Mesendoderm (in vitro differentiated cells): ENCODE data around the gene VPS37C.

Source experiments
- DNase-seq: peaks from one replicate; pipeline ENCODE4 v3.0.0; 2013
- H2AK5ac ChIP-seq: 2 replicates; pipeline ENCODE4 v1.6.1; 2013; ENCODE audit warnings: low read length, inconsistent platforms
- H2BK120ac ChIP-seq: 2 replicates; pipeline ENCODE4 v1.6.1; 2013; ENCODE audit warnings: low read depth, mild to moderate bottlenecking, low read length, moderate library complexity, mixed read lengths
- H2BK15ac ChIP-seq: replicated peaks from 2 replicates; pipeline ENCODE4 v1.6.1; 2013; ENCODE audit warnings: low read depth, mild to moderate bottlenecking, moderate library complexity
- H2BK5ac ChIP-seq: 2 replicates; pipeline ENCODE4 v1.6.1; 2013; ENCODE audit warnings: low read length, inconsistent platforms
- H3K18ac ChIP-seq: 2 replicates; pipeline ENCODE4 v1.6.1; 2013; ENCODE audit warnings: mild to moderate bottlenecking, low read length, mixed read lengths
- H3K23ac ChIP-seq: one replicate; pipeline ENCODE4 v1.6.1; 2013; ENCODE audit warnings: low read length
- H3K27ac ChIP-seq: 2 replicates; pipeline ENCODE4 v1.5.1; 2013; ENCODE audit warnings: low read depth, mild to moderate bottlenecking, inconsistent platforms, low read length, moderate library complexity
- H3K27me3 ChIP-seq: 2 replicates; pipeline ENCODE4 v1.6.1; 2013; ENCODE audit warnings: low read length, control low read depth, mild to moderate bottlenecking, inconsistent platforms; ENCODE audit not compliant: insufficient read depth, poor library complexity
- H3K36me3 ChIP-seq: 2 replicates; pipeline ENCODE4 v1.6.1; 2013; ENCODE audit warnings: low read length, inconsistent platforms; ENCODE audit not compliant: control insufficient read depth, insufficient read depth
- H3K4ac ChIP-seq: one replicate; pipeline ENCODE4 v1.6.1; 2013; ENCODE audit warnings: low read depth, mild to moderate bottlenecking, low read length, moderate library complexity
- H3K4me1 ChIP-seq: 2 replicates; pipeline ENCODE4 v1.6.1; 2013; ENCODE audit warnings: low read depth, low read length, inconsistent platforms; ENCODE audit not compliant: control insufficient read depth
- H3K4me2 ChIP-seq: 2 replicates; pipeline ENCODE4 v1.6.1; 2013; ENCODE audit warnings: low read length
- H3K4me3 ChIP-seq: 2 replicates; pipeline ENCODE4 v1.5.1; 2013; ENCODE audit warnings: mild to moderate bottlenecking, low read length
- H3K56ac ChIP-seq: one replicate; pipeline ENCODE4 v1.6.1; 2013; ENCODE audit warnings: low read length
- H3K79me1 ChIP-seq: 2 replicates; pipeline ENCODE4 v1.6.1; 2013; ENCODE audit warnings: low read length, inconsistent platforms
- H3K79me2 ChIP-seq: 2 replicates; pipeline ENCODE4 v1.6.1; 2013; ENCODE audit warnings: mild to moderate bottlenecking, low read length; ENCODE audit not compliant: control insufficient read depth, insufficient read depth
- H3K9ac ChIP-seq: 2 replicates; pipeline ENCODE4 v1.6.1; 2013; ENCODE audit warnings: low read length, inconsistent platforms
- H4K5ac ChIP-seq: one replicate; pipeline ENCODE4 v1.6.1; 2013; ENCODE audit warnings: low read length
- H4K8ac ChIP-seq: one replicate; pipeline ENCODE4 v1.6.1; 2013; ENCODE audit warnings: low read depth, mild to moderate bottlenecking, control low read depth, low read length, moderate library complexity
- WGBS: extraction: QIAGEN DNeasy Blood & Tissue Kit; methylation state at CpG from one replicate; pipeline ENCODE4 v1.1.7; 2013; ENCODE audit warnings: low lambda C conversion rate, missing lambda C conversion rate; ENCODE audit not compliant: insufficient coverage; ENCODE audit errors: extremely low coverage; 5-methylcytosine and 5-hydroxymethylcytosine counted together

Gene VPS37C

DNA sequence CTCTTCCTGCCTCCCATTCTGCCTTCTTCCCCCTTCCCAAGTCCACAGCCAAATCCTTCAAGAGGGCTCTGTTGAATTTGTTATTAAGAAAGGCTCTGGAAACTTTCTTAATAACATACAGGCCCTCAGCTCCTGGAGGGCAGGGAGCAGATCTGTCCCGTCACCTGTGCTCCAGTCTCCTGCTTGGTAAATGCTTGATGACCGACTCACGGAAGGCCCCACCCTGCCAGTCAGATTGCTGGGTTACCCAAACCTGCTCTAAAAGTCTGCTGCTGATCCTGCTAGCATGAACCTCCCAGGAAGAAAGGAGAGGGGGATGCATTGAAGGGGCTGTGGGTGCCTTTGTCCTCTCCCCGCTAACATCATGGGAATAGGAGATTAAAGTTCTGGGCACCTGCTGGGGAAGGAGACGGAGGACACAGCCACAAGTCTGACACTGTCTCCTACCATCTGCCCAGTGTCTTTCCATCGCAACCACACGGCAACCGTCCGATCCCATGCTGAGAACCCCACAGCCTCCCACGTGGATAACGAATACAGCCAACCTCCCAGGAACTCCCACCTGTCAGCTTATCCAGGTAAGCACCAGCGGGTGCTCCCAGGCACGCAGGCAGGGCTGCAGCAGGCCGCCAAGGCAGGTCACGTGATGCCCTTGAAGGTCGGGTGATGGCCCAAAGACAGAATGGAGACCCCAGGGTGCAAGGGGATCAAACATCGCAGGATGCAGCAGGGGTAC, 36.5 kb downstream of the VPS37C start:
- no CpG with 5 or more reads among the region's 17 CpGs for WGBS
- H2BK15ac ChIP-seq = no peak overlapping the region

GRCh38 chr11:61123775-61124571, 37.3 kb downstream of the VPS37C start:
- no peak overlapping the region for H2BK15ac ChIP-seq
- H2BK120ac ChIP-seq = no peak overlapping the region
- no peak overlapping the region for H3K4me3 ChIP-seq
- no peak overlapping the region for H3K9ac ChIP-seq
- H3K4ac ChIP-seq = no peak overlapping the region
- H3K4me2 ChIP-seq = no peak overlapping the region
- H3K18ac ChIP-seq = no peak overlapping the region
- no peak overlapping the region for H4K8ac ChIP-seq
- no peak overlapping the region for H3K27ac ChIP-seq
- H3K56ac ChIP-seq = no peak overlapping the region
- H3K79me1 ChIP-seq = no peaks in the 10 kb centered on the region
- no peak overlapping the region for H2AK5ac ChIP-seq
- no peak overlapping the region for H4K5ac ChIP-seq
- H3K4me1 ChIP-seq = no peaks in the 10 kb centered on the region
- no peaks in the 10 kb centered on the region for H3K27me3 ChIP-seq
- WGBS = no CpG with 5 or more reads among the region's 13 CpGs
- H2BK5ac ChIP-seq = no peak overlapping the region
- H3K36me3 ChIP-seq = no peaks in the 10 kb centered on the region
- DNase-seq = no peak
- H3K79me2 ChIP-seq = no peaks in the 10 kb centered on the region
- H3K23ac ChIP-seq = no peak overlapping the region

More for the DNA sequence above, 36.5 kb downstream of the VPS37C start:
- Histone ChIP-seq H3K23ac (no peak overlapping the region), H4K5ac (no peak overlapping the region), H3K27ac (no peak overlapping the region), H3K4me3 (no peak overlapping the region), H3K18ac (no peak overlapping the region), H2BK5ac (no peak overlapping the region), H3K56ac (no peak overlapping the region), H3K27me3 (no peaks in the 10 kb centered on the region), H2AK5ac (no peak overlapping the region), H3K4me2 (no peak overlapping the region), H2BK120ac (no peak overlapping the region), H3K36me3 (no peaks in the 10 kb centered on the region), H3K79me2 (no peaks in the 10 kb centered on the region), H3K79me1 (no peaks in the 10 kb centered on the region), H3K9ac (no peak overlapping the region), H3K4me1 (peaks cover 1% of the 10 kb centered on the region), H3K4ac (no peak overlapping the region), H4K8ac (no peak overlapping the region)
- no peak for DNase-seq

DNA sequence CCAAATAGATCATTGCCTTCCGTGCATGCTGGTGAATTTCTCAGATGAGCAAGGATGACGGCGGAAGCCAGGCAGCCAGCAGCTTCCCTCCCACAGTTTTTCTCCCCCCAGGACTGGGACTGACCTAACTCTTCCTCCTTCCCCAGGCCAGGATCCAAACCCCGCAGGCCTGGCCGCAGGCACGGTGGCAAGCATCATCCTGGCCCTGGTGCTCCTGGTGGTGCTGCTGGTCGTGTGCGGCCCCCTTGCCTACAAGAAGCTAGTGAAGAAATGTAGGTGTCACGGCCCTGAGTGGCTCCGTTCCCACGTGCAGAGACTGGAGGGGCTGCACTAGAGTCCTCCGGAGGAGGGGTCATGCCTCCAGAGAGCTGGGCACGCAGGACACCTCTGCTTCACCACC, 38.5 kb downstream of the VPS37C start:
- H3K18ac ChIP-seq = no peak overlapping the region
- no peak overlapping the region for H4K8ac ChIP-seq
- H2AK5ac ChIP-seq = no peak overlapping the region
- no peaks in the 10 kb centered on the region for H3K79me2 ChIP-seq
- H3K27me3 ChIP-seq = no peaks in the 10 kb centered on the region
- no peak overlapping the region for H2BK15ac ChIP-seq
- no peak overlapping the region for H4K5ac ChIP-seq
- no peak overlapping the region for H3K4me3 ChIP-seq
- no peak overlapping the region for H3K9ac ChIP-seq
- no peak overlapping the region for H2BK5ac ChIP-seq
- H2BK120ac ChIP-seq = no peak overlapping the region
- no peaks in the 10 kb centered on the region for H3K36me3 ChIP-seq
- WGBS = no CpG with 5 or more reads among the region's 13 CpGs
- H3K27ac ChIP-seq = no peak overlapping the region
- H3K4ac ChIP-seq = no peak overlapping the region
- H3K4me1 ChIP-seq = no peaks in the 10 kb centered on the region
- H3K23ac ChIP-seq = no peak overlapping the region
- no peak overlapping the region for H3K56ac ChIP-seq
- no peak overlapping the region for H3K4me2 ChIP-seq
- no peaks in the 10 kb centered on the region for H3K79me1 ChIP-seq
- no peak for DNase-seq

DNA sequence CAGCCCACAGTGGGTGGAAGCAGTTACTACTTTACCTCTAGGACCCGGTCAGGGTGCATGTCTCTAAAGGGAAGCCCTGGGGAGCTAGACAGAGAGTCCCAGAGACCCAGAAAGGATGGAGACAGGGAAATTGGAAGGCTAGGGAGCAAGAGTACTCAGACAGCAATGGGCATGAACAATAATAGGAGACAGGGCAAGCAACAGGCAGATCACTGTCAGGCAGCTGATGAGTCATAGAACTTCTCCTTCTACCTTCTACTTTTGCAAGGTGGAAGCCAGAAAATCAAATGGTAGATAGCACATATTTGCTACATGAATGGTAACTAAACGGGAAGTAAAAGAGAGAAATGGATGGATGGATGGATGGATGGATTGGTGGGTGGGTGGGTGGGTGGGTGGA, 39.3 kb downstream of the VPS37C start:
- Histone ChIP-seq H3K27me3 (no peaks in the 10 kb centered on the region), H4K8ac (no peak overlapping the region), H3K18ac (no peak overlapping the region), H3K4me1 (no peaks in the 10 kb centered on the region), H3K4me2 (no peak overlapping the region), H3K56ac (no peak overlapping the region), H3K23ac (no peak overlapping the region), H3K4me3 (no peak overlapping the region), H2BK5ac (no peak overlapping the region), H2AK5ac (no peak overlapping the region), H3K4ac (no peak overlapping the region), H3K79me2 (no peaks in the 10 kb centered on the region), H2BK15ac (no peak overlapping the region), H2BK120ac (no peak overlapping the region), H3K79me1 (no peaks in the 10 kb centered on the region), H3K9ac (no peak overlapping the region), H3K36me3 (no peaks in the 10 kb centered on the region), H3K27ac (no peak overlapping the region), H4K5ac (no peak overlapping the region)
- DNase-seq = no peak
- 100% methylated on average over 1 of the region's 2 CpGs for WGBS

GRCh38 chr11:61121192-61121831, 39.9 kb downstream of the VPS37C start:
- Histone ChIP-seq H3K4me3 (no peak overlapping the region), H4K8ac (no peak overlapping the region), H3K79me1 (no peaks in the 10 kb centered on the region), H4K5ac (no peak overlapping the region), H3K4me1 (no peaks in the 10 kb centered on the region), H2BK120ac (no peak overlapping the region), H3K27me3 (no peaks in the 10 kb centered on the region), H3K56ac (no peak overlapping the region), H2BK15ac (no peak overlapping the region), H3K18ac (no peak overlapping the region), H3K4me2 (no peak overlapping the region), H2AK5ac (no peak overlapping the region), H3K23ac (no peak overlapping the region), H3K9ac (no peak overlapping the region), H3K36me3 (no peaks in the 10 kb centered on the region), H3K27ac (no peak overlapping the region), H2BK5ac (no peak overlapping the region), H3K4ac (no peak overlapping the region), H3K79me2 (no peaks in the 10 kb centered on the region)
- no peak for DNase-seq
- WGBS = no CpG with 5 or more reads among the region's 15 CpGs
